Endometrium (tissue), 2 donors: Measurements from ENCODE around the gene ODAD4.

Source experiments
- FAIRE-seq: peaks from 2 replicates; lab custom pipeline; 2012; peaks lifted over from hg19 to GRCh38; lab: Jason Lieb, UNC
- donor health status: control.
- donor health status: control.

ODAD4 gene

GRCh38 chr17:41942626-41943373, 12.4 kb downstream of the ODAD4 start:
- no peak for FAIRE-seq

DNA sequence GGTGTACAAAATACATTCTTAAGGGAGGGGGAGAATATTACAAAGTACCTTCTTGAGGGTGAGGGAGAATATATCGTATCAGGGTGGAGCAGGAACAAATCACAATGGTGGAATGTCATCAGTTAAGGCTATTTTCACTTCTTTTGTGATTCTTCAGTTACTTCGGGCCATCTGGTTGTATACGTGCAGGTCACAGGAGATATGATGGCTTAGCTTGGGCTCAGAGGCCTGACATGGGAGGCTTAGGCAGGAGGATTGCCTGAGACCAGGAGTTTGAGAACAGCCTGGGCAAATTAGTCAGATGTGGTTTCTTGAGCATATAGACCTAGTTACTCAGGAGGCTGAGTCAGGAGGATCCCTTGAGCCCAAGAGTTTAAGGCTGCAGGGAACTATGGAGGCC, 13.1 kb downstream of the ODAD4 start:
- no peak for FAIRE-seq

GRCh38 chr17:41944943-41945342, 14.5 kb downstream of the ODAD4 start:
- FAIRE-seq, result no peak

DNA sequence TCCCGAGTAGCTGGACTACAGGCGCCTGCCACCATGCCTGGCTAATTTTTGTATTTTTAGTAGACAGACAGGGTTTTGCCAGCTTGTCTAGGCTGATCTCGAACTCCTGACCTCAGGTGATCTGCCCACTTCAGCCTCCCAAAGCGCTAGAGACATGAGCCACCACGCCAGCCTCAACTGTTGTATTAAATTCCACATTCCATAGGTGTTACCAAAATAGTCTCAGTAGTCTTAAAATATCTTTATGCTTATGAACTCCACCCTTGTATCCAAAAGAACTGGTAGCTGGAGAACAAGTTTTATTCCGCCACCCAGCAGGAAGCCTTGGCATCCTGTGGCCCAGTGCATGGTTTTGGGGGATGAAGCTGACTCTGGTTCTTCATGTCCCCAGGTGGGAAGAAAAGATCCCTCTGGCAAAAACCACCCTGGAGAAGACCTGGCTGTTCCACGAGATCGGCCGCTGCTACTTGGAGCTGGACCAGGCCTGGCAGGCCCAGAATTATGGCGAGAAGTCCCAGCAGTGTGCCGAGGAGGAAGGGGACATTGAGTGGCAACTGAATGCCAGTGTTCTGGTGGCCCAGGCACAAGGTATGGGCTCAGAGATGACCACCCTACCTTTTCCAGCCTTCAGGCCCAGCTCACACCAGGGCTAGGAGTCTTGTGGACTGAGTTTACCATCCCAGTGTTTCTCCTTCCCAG, 18.5 kb downstream of the ODAD4 start:
- no peak for FAIRE-seq

DNA sequence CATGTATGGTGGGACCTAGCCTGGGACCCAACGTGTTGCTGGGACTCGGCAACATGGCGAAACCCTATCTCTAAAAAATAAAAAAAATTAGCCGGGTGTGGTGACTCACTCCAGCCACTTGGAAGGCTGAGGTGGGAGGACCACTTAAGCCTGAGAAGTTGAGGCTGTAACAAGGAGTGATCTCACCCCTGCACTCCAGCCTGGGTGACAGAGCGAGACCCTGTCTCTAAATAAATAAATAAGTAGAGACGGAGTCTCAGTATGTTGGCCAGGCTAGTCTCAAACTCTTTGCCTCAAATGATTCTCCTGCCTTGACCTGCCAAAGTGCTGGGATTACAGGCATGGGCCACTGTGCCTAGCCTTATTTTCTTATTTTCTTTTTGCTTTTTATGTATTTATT, 26.1 kb downstream of the ODAD4 start:
- no peak for FAIRE-seq

DNA sequence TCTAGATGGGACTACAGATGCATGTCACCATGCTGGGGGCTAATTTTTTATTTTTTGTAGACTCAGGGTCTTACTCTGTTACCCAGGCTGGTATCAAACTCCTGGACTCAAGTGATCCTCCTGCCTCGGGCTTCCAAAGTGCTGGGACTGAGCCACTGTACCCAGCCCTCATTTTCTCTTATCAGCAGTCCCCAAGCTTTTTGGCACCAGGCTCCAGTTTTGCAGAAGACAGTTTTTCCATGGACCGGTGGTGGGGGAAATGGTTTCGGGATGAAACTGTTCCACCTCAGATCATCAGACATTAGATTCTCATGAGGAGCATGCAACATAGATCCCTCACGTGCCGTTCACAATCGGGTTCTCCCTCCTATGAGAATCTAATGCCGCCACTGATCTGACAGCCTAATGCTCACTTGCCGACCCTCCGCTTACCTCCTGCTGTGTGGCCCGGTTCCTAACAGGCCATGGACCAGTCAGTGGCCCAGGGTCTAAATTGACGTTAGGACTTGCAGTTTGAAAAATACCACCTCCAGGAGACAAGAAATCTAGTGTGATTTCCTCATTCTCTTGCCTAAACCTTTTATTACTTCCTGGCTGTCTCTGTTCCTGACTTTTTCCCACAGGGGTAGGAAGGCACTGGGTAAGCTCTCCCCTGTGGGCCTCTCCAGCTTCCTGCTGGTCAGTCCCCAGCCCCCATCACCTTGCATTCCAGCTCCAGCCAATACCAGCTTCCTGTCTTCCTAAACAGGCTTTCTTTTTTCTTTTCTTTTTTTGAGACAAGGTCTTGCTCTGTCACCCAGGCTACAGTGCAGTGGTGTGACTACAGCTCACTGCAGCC, 26.8 kb downstream of the ODAD4 start:
- FAIRE-seq, result no peak

GRCh38 chr17:41957869-41958439, 27.5 kb downstream of the ODAD4 start:
- no peak for FAIRE-seq

GRCh38 chr17:41959030-41959335, 28.6 kb downstream of the ODAD4 start:
- no peak for FAIRE-seq

DNA sequence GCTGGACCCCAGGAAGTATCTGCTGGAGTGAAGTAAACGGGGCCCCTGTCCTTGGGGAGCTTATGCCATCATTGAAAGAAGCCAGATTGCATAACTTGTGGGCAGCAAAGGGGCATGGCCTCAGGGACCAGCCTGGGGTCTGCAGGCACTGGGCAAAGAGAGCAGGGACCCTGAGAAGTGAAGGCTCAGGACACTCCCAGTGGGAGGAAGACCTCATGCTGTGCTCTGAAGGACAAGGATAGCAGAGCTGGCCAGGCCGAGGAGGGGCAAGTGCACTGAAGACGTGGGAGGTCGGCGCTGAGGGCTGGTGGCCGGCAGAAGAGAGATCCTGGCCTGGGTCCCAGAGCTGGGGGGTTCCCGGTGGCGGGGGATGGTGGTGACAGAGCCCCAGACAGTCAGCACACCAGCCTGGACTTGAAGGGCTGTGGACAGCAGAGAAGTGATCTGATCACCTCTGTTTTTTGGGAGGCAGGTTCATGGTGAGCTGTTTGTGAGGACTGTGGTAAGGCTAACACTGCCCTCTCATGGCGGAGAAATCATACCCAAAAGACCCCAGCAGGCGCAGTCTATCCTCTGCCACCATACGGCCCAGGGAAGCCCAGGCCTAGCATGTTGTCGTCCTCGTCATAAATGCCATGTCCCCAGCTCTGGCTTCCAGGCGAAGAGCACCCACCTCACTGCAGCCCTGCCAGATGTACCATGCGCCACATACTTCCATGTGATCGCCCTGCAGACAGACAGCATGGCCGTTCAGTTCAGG, 29.1 kb downstream of the ODAD4 start:
- FAIRE-seq, result no peak

GRCh38 chr17:41962111-41962510, 31.7 kb downstream of the ODAD4 start:
- FAIRE-seq, result no peak

GRCh38 chr17:41962768-41963434, 32.5 kb downstream of the ODAD4 start:
- FAIRE-seq, result no peak

DNA sequence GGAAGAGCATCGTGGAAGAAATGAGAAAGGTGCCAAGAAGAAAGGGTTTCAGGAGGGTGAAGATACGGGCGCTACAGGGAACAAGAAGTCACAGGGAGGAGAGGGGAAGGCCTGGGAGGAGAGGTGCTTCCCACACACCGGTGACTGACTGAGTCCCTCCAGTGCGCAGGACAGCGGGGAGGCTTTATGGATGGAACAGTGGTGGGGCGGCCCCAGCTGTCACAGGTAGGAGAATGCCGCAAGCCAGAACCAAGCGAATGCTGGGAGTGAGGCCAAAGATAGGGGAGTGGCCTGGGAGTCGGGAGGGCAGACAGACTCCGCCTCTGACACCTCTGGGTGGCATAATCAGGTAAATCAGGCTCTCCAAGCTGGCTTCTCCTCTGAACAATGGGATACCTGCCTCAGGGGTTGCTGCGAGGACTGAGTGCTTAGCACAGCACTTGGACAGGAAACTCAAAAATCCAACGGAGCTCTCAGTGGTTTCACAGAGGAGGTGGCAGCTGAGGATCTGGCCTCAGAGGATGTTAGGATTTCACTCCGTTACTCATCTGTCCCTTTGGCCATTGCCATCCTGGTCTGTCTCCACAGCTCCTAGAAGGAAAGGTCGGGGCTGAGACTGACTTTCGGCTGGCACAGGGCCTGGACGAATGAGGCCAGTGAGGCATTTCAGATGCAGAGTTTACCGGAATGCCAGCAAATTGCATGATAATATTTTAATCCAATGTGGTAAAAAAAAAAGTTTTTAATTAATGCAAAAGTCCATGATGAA, 35.5 kb downstream of the ODAD4 start:
- FAIRE-seq, result no peak

DNA sequence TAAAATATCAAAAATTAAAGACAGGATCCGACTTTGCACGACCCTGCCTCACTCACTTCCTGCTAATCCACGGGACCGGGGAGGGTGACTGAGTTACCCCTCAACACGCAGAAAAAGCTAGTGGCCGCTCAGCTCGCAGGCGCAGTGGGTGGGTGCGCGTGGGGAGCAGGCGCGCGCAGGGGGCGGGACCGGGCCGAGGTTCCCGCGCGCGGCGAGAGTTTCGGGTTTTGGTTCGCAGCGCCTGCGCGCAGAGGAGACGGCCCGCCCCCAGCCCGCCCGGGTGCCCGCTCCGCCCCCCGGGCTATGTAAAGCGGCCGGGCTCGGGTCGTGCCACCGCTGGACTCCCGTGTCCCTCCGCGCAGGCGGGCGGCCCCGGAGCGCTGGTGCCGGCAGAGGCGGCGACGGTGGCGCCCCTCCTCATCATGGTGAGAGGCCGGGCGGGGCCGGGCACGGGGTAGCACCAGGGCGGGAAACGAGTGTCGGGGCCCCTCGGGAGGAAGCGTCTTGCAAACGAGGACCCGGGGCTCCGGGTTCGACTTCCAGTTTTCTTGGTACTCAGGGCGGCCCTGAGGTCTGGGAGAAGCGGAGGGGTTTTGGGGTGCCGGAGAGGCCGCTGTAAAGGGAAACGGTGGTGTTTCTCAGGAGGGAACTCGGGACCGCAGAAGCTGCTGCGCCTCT, 36.2 kb downstream of the ODAD4 start, which contains the start of gene CNP:
Gene CNP (plus strand): TSS at position 333 of the 678 bp plus-strand sequence. CDS start 90 bp downstream, at position 423.
- FAIRE-seq, result no peak

- FAIRE-seq, result no peak
Observed at GRCh38 chr17:41967141-41967920, 36.9 kb downstream of the ODAD4 start.

- no peak for FAIRE-seq
Observed at GRCh38 chr17:41967921-41968578, 37.6 kb downstream of the ODAD4 start.

- no peak for FAIRE-seq
Observed at GRCh38 chr17:41968676-41969075, 38.3 kb downstream of the ODAD4 start.

DNA sequence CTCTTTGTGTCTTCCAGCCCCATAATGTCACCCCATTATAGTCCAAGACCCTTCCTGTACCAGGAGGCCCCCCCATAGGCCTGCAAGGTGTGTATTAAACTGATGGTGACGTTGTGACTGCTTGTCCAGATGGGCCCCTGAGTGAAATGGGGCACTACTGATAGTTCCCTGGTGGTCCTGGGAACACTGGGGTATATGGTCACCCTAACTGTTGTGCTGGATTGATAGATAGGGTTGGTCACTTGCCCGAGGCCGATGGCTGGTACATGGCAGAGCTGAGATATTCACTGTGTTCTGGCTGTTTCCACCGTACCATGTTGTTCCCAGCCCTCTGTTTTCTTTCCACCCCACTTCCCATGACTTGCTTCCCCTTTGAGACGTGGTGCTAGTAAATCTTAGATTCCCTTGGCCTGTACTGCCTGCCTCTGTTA, 40.5 kb downstream of the ODAD4 start:
- no peak for FAIRE-seq

DNA sequence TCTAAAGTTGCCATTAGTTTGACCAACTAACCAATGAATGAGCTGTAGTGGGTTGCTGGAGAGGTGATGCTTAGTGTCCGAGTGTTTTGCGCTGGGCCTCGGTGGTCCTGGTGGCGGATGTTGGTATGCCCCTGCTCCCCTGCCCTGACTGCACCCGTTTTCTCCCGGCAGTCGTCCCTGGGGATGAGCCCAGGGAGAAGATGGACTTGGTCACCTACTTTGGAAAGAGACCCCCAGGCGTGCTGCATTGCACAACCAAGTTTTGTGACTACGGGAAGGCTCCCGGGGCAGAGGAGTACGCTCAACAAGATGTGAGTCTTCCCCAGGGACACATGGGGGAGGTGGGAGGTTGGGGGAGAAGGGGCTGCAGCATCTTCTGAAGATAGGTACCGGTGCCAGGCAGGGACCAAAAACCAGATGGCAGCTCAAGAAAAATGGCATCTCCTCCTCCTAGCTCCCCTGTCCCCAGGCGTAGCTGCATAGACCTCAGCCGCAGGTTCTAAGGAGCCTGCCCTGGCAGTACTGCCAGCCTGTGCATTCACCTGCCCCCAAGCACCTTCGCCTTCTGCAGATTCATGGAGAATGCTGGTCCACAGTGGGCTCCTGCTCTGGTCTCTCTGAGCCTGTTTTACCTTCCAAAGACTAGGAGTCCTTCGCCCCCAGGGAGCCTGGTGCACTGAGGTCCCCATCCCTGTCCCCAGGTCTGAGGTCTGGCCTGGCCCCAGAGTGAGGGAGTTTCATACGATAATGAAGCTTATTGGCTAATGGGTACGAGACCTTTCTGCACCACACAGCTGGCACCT, 41.5 kb downstream of the ODAD4 start:
- FAIRE-seq, result no peak
